Esophagus squamous epithelium (tissue), 5 donors: Measurements from ENCODE around the gene LCE6A. TPM values are rescaled to one million over a fixed set of nuclear protein-coding genes. Genes with fewer than 3 reads are reported as not detected.

Experiments used
- DNase-seq: peaks from one replicate; lab custom pipeline; 2025; lab: John Stamatoyannopoulos, UW
- H3K27ac ChIP-seq, 4 donors: fragments of 200-600 bp; sonication (generic); one replicate each; pipeline ENCODE4 v1.5.1; 2016 to 2019; ENCODE audit warnings: mild to moderate bottlenecking in 1 of 4
- H3K27me3 ChIP-seq, 4 donors: fragments of 200-600 bp; sonication (generic); 1 replicate in 3 of 4; 2 replicates in 1 of 4; pipeline versions ENCODE4 v1.5.1 to v1.6.0; 2017 to 2021; ENCODE audit warnings: antibody characterized with exemption in 1 of 4
- H3K36me3 ChIP-seq, 3 donors: fragments of 200-600 bp; sonication (generic); one replicate each; pipeline ENCODE4 v1.5.1; 2016 to 2019
- H3K4me1 ChIP-seq, 3 donors: fragments of 200-600 bp; sonication (generic); one replicate each; pipeline ENCODE4 v1.5.1; 2017 to 2019
- H3K4me3 ChIP-seq, 4 donors: fragments of 200-600 bp; sonication (generic); 1 replicate in 3 of 4; 2 replicates in 1 of 4; pipeline ENCODE4 v1.5.1; 2016 to 2019; ENCODE audit warnings: mild to moderate bottlenecking in 2 of 4, moderate library complexity in 1 of 4
- H3K9me3 ChIP-seq, 3 donors: fragments of 200-600 bp; sonication (generic); one replicate each; pipeline ENCODE4 v1.5.1; 2016 to 2019
- POLR2A ChIP-seq, 4 donors: fragments of 450-650 bp; IDR thresholded peaks; one replicate each; pipeline ENCODE4 v1.6.1; 2017; ENCODE audit warnings: antibody characterized with exemption in 4 of 4, mild to moderate bottlenecking in 4 of 4, moderate library complexity in 3 of 4
- WGBS, 2 donors: methylation state at CpG; one replicate each; pipeline ENCODE4 v1.1.5; 2018; 5-methylcytosine and 5-hydroxymethylcytosine counted together
- intact Hi-C: fragments of 100-400 bp; cut with DNase I; formaldehyde crosslinking; loops from one replicate; pipeline ENCODE4 v1.15.0; 2022
- total RNA-seq, 4 donors: library from RNA; depleted of rRNA; stranded (reverse); fragments of >200 nt; gene quantifications; one replicate each; pipeline ENCODE4 v1.1.0, GENCODE V29; 2016
- TF ChIP-seq, protein P1 (sequence below), 6 experiments: fragments of 450-650 bp in 4 of 6; fragments of 200-600 bp in 2 of 6; sonication (generic) in 2 of 6; IDR thresholded peaks; one replicate each; pipeline ENCODE4 v1.5.1; 2016 to 2019; ENCODE audit warnings: antibody characterized with exemption in 6 of 6, mild to moderate bottlenecking in 4 of 6, moderate library complexity in 4 of 6
- donor health status: DM: yes; HTN: yes; CAD: no.

The LCE6A gene
- total RNA-seq, 4 donors from 2014 or later, result not detected

GRCh38 chr1:152870831-152871730 lies 28.4 kb downstream of the LCE6A start:
- no peak for DNase-seq
- WGBS, 2 donors, result 47 to 50% methylated on average over 14 to 15 of the region's 17 CpGs
- H3K9me3 ChIP-seq, result no peaks in the 10 kb centered on the region
- TF ChIP-seq POLR2A (IDR thresholded peaks at IDR 0.05), result no peak
- TF ChIP-seq, protein P1, sequence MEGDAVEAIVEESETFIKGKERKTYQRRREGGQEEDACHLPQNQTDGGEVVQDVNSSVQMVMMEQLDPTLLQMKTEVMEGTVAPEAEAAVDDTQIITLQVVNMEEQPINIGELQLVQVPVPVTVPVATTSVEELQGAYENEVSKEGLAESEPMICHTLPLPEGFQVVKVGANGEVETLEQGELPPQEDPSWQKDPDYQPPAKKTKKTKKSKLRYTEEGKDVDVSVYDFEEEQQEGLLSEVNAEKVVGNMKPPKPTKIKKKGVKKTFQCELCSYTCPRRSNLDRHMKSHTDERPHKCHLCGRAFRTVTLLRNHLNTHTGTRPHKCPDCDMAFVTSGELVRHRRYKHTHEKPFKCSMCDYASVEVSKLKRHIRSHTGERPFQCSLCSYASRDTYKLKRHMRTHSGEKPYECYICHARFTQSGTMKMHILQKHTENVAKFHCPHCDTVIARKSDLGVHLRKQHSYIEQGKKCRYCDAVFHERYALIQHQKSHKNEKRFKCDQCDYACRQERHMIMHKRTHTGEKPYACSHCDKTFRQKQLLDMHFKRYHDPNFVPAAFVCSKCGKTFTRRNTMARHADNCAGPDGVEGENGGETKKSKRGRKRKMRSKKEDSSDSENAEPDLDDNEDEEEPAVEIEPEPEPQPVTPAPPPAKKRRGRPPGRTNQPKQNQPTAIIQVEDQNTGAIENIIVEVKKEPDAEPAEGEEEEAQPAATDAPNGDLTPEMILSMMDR (IDR thresholded peaks at IDR 0.05), result peak in 5 of 6 experiments; percentile 42 to 84 (median 60)
- intact Hi-C loops, result loop anchor here (2.0 to 5.0 kb wide), 2 partner anchors 56 to 320 kb away; no protein-coding TSS in a partner anchor
- no peaks in the 10 kb centered on the region for H3K27me3 ChIP-seq
- peaks cover 0 to 4% (median 0%) of the 10 kb centered on the region in 3 donors for H3K4me1 ChIP-seq
- H3K27ac ChIP-seq, result no peak overlapping the region
- no peaks in the 10 kb centered on the region for H3K36me3 ChIP-seq
- no peak overlapping the region for H3K4me3 ChIP-seq

DNA sequence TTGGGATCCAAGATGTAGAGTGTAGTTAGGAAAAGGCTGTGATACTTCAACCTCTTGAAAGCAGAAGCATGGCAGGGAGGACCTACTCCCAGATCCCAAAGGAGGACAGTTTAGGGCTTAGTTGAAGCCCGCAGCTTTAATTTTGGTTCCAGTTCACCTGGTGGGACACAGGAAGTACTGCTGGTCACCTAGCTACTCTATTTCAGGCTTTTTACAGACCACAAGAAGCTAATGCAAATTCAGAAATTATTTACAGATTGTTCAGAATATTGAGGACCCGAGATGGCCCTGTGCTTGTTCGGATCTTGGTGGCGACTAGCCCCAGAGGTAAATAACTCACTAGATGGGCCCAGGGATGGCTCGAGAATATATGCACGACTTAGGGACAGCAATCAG lies 29.1 kb downstream of the LCE6A start:
- WGBS, 2 donors, result 77 to 83% methylated on average over 6 of the region's 6 CpGs
- H3K27ac ChIP-seq, result no peak overlapping the region
- no peaks in the 10 kb centered on the region for H3K9me3 ChIP-seq
- intact Hi-C loops, result loop anchor here (2.0 to 5.0 kb wide), 2 partner anchors 56 to 319 kb away; no protein-coding TSS in a partner anchor
- no peak overlapping the region for H3K4me3 ChIP-seq
- no peak for TF ChIP-seq POLR2A (IDR thresholded peaks at IDR 0.05)
- TF ChIP-seq, protein P1 (IDR thresholded peaks at IDR 0.05), result no peak
- no peaks in the 10 kb centered on the region for H3K36me3 ChIP-seq
- no peak for DNase-seq
- H3K4me1 ChIP-seq, result peaks cover 0 to 4% (median 0%) of the 10 kb centered on the region in 3 donors
- H3K27me3 ChIP-seq, result no peaks in the 10 kb centered on the region

GRCh38 chr1:152873495-152873894 lies 30.8 kb downstream of the LCE6A start:
- intact Hi-C loops, result loop anchor here (5.0 kb wide), 1 partner anchor 54 kb away; no protein-coding TSS in a partner anchor
- DNase-seq, result no peak
- Histone ChIP-seq H3K9me3 (no peaks in the 10 kb centered on the region), H3K36me3 (no peaks in the 10 kb centered on the region), H3K27ac (no peak overlapping the region), H3K27me3 (no peaks in the 10 kb centered on the region), H3K4me1 (peaks cover 0 to 6% (median 0%) of the 10 kb centered on the region in 3 donors), H3K4me3 (no peak overlapping the region)
- TF ChIP-seq, protein P1 (IDR thresholded peaks at IDR 0.05), result no peak
- no peak for TF ChIP-seq POLR2A (IDR thresholded peaks at IDR 0.05)

DNA sequence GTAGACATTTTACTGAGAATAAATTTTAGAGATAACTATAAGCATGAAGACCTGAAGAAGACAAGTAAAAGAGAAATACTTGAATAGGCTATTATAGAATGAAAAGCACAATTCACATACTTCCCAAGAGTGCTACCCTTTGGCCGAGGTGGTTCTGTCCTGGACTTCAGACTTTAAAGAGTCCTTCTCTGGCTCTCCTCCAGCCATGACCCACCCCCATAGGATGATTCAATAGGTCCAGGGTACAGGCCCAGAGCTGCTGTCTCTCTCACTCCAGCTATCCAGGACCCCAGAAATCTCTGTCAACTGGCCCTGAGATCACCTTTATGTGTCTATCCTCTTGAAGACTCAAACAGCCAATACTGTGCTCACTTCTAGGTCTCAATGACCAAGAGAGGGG lies 34.2 kb downstream of the LCE6A start:
- DNase-seq, result no peak
- WGBS, 2 donors, result 67 to 94% methylated on average over 1 of the region's 1 CpG
- H3K9me3 ChIP-seq, result no peaks in the 10 kb centered on the region
- H3K27me3 ChIP-seq, result no peaks in the 10 kb centered on the region
- TF ChIP-seq, protein P1 (IDR thresholded peaks at IDR 0.05), result no peak
- TF ChIP-seq POLR2A (IDR thresholded peaks at IDR 0.05), result no peak
- peaks cover 0 to 29% (median 5%) of the 10 kb centered on the region in 3 donors for H3K4me1 ChIP-seq
- intact Hi-C loops, result no loop called here
- no peaks in the 10 kb centered on the region for H3K36me3 ChIP-seq
- no peak overlapping the region for H3K27ac ChIP-seq
- no peak overlapping the region for H3K4me3 ChIP-seq

DNA sequence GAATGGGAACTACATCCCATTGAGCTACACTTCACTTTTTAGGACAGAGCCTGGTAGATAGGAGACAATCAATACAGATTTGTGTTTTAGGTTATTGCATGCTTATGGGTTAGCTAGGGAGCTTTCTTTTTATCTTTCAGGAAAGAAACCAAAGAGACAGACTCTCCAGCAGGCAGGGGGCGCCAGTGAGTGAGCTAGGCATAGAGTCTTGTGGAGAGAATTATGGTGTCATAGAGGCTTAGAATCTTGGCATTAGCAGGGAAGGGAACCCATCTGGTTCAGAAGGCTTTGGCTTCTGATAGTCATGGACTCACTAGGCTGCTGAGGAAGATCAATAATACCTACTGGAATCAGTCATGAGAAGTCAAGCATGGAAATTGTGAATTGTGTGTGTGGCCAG lies 35.4 kb downstream of the LCE6A start, which contains the start of gene SMCP:
TSS of gene SMCP (plus strand) at position 281 of the 400 bp plus-strand sequence. CDS start 6,101 bp downstream, outside the sequence.
- Histone ChIP-seq H3K4me3 (no peak within 1 kb of the TSS), H3K4me1 (peaks cover 0 to 31% (median 5%) of the 10 kb centered on the region in 3 donors), H3K36me3 (no peaks in the 10 kb centered on the region), H3K27ac (peak within 1 kb of the TSS in 2 of 4 donors; percentile 81 to 85), H3K9me3 (no peaks in the 10 kb centered on the region), H3K27me3 (no peaks in the 10 kb centered on the region)
- 22 to 30% methylated on average over 1 of the region's 1 CpG for WGBS, 2 donors
- no peak for DNase-seq
- no peak for TF ChIP-seq POLR2A (IDR thresholded peaks at IDR 0.05)
- TF ChIP-seq, protein P1 (IDR thresholded peaks at IDR 0.05), result peak in 4 of 6 experiments; percentile 13 to 62 (median 31)
- intact Hi-C loops, result no loop called here
